Neural progenitor cell (in vitro differentiated cells): Measurements from ENCODE around the gene REV3L.

Source experiments
- EZH2 ChIP-seq: fragments of 200-600 bp; sonication (generic); IDR thresholded peaks from 2 replicates; pipeline ENCODE4 v1.6.1; 2017; ENCODE audit warnings: antibody characterized with exemption, mild to moderate bottlenecking, moderate library complexity
- TF ChIP-seq, protein P1 (sequence below): fragments of 200-600 bp; sonication (generic); IDR thresholded peaks from 2 replicates; pipeline ENCODE4 v1.5.1; 2017; ENCODE audit warnings: antibody characterized with exemption, mild to moderate bottlenecking

DNA sequence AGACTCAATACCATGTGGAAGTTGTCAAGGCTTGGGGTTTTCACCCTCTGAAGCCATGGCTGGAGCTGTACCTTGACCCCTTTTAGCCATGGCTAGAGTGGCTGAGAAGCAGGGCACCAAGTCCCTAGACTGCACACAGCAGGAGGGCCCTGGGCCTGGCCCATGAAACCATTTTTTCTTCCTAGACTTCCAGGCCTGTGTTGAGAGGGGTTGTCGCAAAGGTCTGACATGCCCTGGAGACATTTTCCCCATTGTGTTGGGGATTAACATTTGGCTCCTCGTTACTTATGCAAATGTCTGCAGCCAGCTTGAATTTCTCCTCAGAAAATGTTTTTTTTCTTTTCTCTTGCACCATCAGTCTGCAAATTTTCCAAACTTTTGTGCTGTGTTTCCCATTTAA is 199.3 kb downstream of the REV3L start:
- no peak for TF ChIP-seq EZH2
- TF ChIP-seq, protein P1, sequence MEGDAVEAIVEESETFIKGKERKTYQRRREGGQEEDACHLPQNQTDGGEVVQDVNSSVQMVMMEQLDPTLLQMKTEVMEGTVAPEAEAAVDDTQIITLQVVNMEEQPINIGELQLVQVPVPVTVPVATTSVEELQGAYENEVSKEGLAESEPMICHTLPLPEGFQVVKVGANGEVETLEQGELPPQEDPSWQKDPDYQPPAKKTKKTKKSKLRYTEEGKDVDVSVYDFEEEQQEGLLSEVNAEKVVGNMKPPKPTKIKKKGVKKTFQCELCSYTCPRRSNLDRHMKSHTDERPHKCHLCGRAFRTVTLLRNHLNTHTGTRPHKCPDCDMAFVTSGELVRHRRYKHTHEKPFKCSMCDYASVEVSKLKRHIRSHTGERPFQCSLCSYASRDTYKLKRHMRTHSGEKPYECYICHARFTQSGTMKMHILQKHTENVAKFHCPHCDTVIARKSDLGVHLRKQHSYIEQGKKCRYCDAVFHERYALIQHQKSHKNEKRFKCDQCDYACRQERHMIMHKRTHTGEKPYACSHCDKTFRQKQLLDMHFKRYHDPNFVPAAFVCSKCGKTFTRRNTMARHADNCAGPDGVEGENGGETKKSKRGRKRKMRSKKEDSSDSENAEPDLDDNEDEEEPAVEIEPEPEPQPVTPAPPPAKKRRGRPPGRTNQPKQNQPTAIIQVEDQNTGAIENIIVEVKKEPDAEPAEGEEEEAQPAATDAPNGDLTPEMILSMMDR: no peak
